ENCODE results near the gene ZC3H11A.
"Not testable (repeated sequence)": the region's sequence is repeated elsewhere in the genome, so short reads cannot be mapped to it uniquely, and the experiment has no call there.

DNA sequence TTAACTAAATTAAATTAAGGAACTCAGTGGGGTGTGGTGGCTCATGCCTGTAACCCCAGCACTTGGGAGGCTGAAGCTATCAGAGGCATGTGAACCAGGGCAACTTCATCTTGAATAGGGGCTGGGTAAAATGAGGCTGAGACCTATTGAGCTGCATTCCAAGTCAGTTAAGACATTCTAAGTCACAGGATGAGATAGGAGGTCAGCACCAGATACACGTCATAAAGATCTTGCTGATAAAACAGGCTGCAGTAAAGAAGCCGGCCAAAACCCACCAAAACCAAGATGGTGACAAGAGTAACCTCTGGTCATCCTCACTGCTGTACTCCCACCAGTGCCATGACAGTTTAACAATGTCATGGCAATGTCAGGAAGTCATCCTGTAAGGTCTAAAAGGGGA is 36.7 kb upstream of the ZC3H11A start:
- TF ChIP-seq, protein P1, sequence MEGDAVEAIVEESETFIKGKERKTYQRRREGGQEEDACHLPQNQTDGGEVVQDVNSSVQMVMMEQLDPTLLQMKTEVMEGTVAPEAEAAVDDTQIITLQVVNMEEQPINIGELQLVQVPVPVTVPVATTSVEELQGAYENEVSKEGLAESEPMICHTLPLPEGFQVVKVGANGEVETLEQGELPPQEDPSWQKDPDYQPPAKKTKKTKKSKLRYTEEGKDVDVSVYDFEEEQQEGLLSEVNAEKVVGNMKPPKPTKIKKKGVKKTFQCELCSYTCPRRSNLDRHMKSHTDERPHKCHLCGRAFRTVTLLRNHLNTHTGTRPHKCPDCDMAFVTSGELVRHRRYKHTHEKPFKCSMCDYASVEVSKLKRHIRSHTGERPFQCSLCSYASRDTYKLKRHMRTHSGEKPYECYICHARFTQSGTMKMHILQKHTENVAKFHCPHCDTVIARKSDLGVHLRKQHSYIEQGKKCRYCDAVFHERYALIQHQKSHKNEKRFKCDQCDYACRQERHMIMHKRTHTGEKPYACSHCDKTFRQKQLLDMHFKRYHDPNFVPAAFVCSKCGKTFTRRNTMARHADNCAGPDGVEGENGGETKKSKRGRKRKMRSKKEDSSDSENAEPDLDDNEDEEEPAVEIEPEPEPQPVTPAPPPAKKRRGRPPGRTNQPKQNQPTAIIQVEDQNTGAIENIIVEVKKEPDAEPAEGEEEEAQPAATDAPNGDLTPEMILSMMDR (optimal IDR thresholded peaks at IDR 0.05 in 1 of 3, IDR thresholded peaks at IDR 0.05 in 1 of 3, conservative IDR thresholded peaks at IDR 0.05 in 1 of 3; ENCODE audit: extremely low read depth in 1 of 3, insufficient read depth in 2 of 3, low read length in 3 of 3) = not testable (repeated sequence)
- TF ChIP-seq EZH2 (IDR thresholded peaks at IDR 0.05; ENCODE audit: low read length) = not testable (repeated sequence)

Data from keratinocyte (primary cell).